IMR-90 (cell line): ENCODE measurements around the gene VPS33A. TPM values are rescaled to one million over a fixed set of nuclear protein-coding genes. Genes with fewer than 3 reads are reported as not detected.

ENCODE experiments used
- ATAC-seq: fragments of 200-7000 bp; cut with Tn5 transposase; 2 replicates; pipeline ENCODE4 v1.9.1; 2020; ENCODE audit warnings: low read depth, mild to moderate bottlenecking, moderate library complexity
- BruUV-seq: library from RNA; stranded (reverse); fragments of 400-500 nt; replicated peaks from 2 replicates; lab custom pipeline; 2021; lab: Mats Ljungman, UMichigan
- CTCF ChIA-PET: fragments of 300-600 bp; formaldehyde crosslinking; extraction: SDS; loops from one replicate; lab custom pipeline; 2021; ENCODE audit warnings: antibody characterized with exemption; lab: Yijun Ruan, JAX
- POLR2A ChIA-PET: fragments of 300-600 bp; sonication (Branson Sonifier 250); formaldehyde crosslinking; loops from one replicate; lab custom pipeline; 2022; ENCODE audit warnings: antibody characterized with exemption; ENCODE audit not compliant: unreplicated experiment; lab: Charles Lee
- DNase-seq: peaks from one replicate; pipeline ENCODE4 v3.0.0; 2013
- H2AFZ ChIP-seq: replicated peaks from 2 replicates; pipeline ENCODE3; 2013; ENCODE audit warnings: low read length, mild to moderate bottlenecking; ENCODE audit not compliant: poor library complexity
- H2AK5ac ChIP-seq: 2 replicates; pipeline ENCODE4 v1.6.1; 2013; ENCODE audit warnings: low read depth, low read length, inconsistent platforms
- H2AK9ac ChIP-seq: replicated peaks from 2 replicates; pipeline ENCODE3; 2013; ENCODE audit warnings: mild to moderate bottlenecking, low read depth, low read length, moderate library complexity; ENCODE audit not compliant: poor library complexity
- H2BK120ac ChIP-seq: 2 replicates; pipeline ENCODE4 v1.6.1; 2013; ENCODE audit warnings: low read depth, low read length, inconsistent platforms
- H2BK15ac ChIP-seq: 3 replicates; pipeline ENCODE4 v1.6.1; 2013; ENCODE audit warnings: low read depth, low read length, inconsistent platforms
- H2BK20ac ChIP-seq: 2 replicates; pipeline ENCODE4 v1.6.1; 2013; ENCODE audit warnings: low read depth, mild to moderate bottlenecking, inconsistent platforms, low read length, moderate library complexity
- H2BK5ac ChIP-seq: 2 replicates; pipeline ENCODE4 v1.6.1; 2013; ENCODE audit warnings: mild to moderate bottlenecking, low read depth, low read length, inconsistent platforms; ENCODE audit not compliant: poor library complexity, severe bottlenecking
- H3K14ac ChIP-seq: replicated peaks from 2 replicates; pipeline ENCODE4 v1.6.1; 2013; ENCODE audit warnings: low read depth, low read length, inconsistent platforms
- H3K18ac ChIP-seq: 2 replicates; pipeline ENCODE4 v1.6.1; 2013; ENCODE audit warnings: low read depth, low read length, control low read depth
- H3K23ac ChIP-seq: 2 replicates; pipeline ENCODE4 v1.6.1; 2013; ENCODE audit warnings: low read depth, low read length, inconsistent platforms
- H3K27ac ChIP-seq: 2 replicates; pipeline ENCODE4 v1.5.1; 2013; ENCODE audit warnings: mild to moderate bottlenecking, control low read depth, low read length; ENCODE audit not compliant: insufficient read depth
- H3K27me3 ChIP-seq: 2 replicates; pipeline ENCODE4 v1.6.1; 2013; ENCODE audit warnings: low read length; ENCODE audit not compliant: control insufficient read depth, insufficient read depth
- H3K36me3 ChIP-seq: 2 replicates; pipeline ENCODE4 v1.6.1; 2013; ENCODE audit warnings: low read length, mixed read lengths; ENCODE audit not compliant: control insufficient read depth, insufficient read depth
- H3K4ac ChIP-seq: 2 replicates; pipeline ENCODE4 v1.6.1; 2013; ENCODE audit warnings: low read depth, low read length, inconsistent platforms
- H3K4me1 ChIP-seq: 2 replicates; pipeline ENCODE4 v1.6.1; 2013; ENCODE audit warnings: low read length, mixed read lengths; ENCODE audit not compliant: control insufficient read depth, insufficient read depth
- H3K4me2 ChIP-seq: 2 replicates; pipeline ENCODE4 v1.6.1; 2013; ENCODE audit warnings: low read depth, mild to moderate bottlenecking, control low read depth, low read length, moderate library complexity
- H3K4me3 ChIP-seq: 2 replicates; pipeline ENCODE4 v1.5.1; 2013; ENCODE audit warnings: low read depth, mild to moderate bottlenecking, control low read depth, low read length, moderate library complexity; ENCODE audit not compliant: insufficient read depth
- H3K56ac ChIP-seq: 2 replicates; pipeline ENCODE4 v1.6.1; 2013; ENCODE audit warnings: low read length, inconsistent platforms; ENCODE audit not compliant: insufficient read depth; ENCODE audit errors: extremely low read depth
- H3K79me1 ChIP-seq, 2 experiments: 2 replicates each; pipeline ENCODE4 v1.6.1; 2013; ENCODE audit warnings: low read length in 2 of 2, inconsistent platforms in 1 of 2, low read depth in 1 of 2
- H3K9ac ChIP-seq: 2 replicates; pipeline ENCODE4 v1.6.1; 2013; ENCODE audit warnings: low read depth, low read length, control low read depth
- H3K9me1 ChIP-seq: 2 replicates; pipeline ENCODE4 v1.6.1; 2013; ENCODE audit warnings: low read length, inconsistent platforms; ENCODE audit not compliant: insufficient read depth
- H3K9me3 ChIP-seq: 2 replicates; pipeline ENCODE4 v1.6.1; 2013; ENCODE audit warnings: low read length; ENCODE audit not compliant: control insufficient read depth, insufficient read depth
- H4K20me1 ChIP-seq: 2 replicates; pipeline ENCODE4 v1.6.1; 2013; ENCODE audit warnings: low read length, inconsistent platforms; ENCODE audit not compliant: insufficient read depth
- H4K5ac ChIP-seq: 2 replicates; pipeline ENCODE4 v1.6.1; 2013; ENCODE audit warnings: mild to moderate bottlenecking, low read depth, low read length, control low read depth
- H4K8ac ChIP-seq, 2 experiments: 2 replicates each; pipeline ENCODE4 v1.6.1; 2013; ENCODE audit warnings: low read depth in 2 of 2, low read length in 2 of 2, control low read depth in 1 of 2, inconsistent platforms in 1 of 2
- H4K91ac ChIP-seq: 2 replicates; pipeline ENCODE4 v1.6.1; 2013; ENCODE audit warnings: low read depth, low read length, inconsistent platforms; ENCODE audit not compliant: insufficient read depth
- BHLHE40 ChIP-seq: fragments of 150-350 bp; IDR thresholded peaks from 2 replicates; pipeline ENCODE4 v1.6.1; 2016; ENCODE audit warnings: mild to moderate bottlenecking, low read depth, low read length
- CEBPB ChIP-seq: IDR thresholded peaks from 2 replicates; pipeline ENCODE4 v1.6.1; 2012; ENCODE audit warnings: low read depth, low read length, improper control_type of control experiment
- CHD1 ChIP-seq: IDR thresholded peaks from 2 replicates; pipeline ENCODE4 v1.6.1; 2012; ENCODE audit warnings: low read depth, low read length, improper control_type of control experiment
- FOS ChIP-seq: fragments of 150-350 bp; IDR thresholded peaks from 2 replicates; pipeline ENCODE4 v1.6.1; 2016; ENCODE audit warnings: low read depth, low read length
- MAZ ChIP-seq: IDR thresholded peaks from 2 replicates; pipeline ENCODE4 v1.6.1; 2012; ENCODE audit warnings: low read depth, mild to moderate bottlenecking, low read length, improper control_type of control experiment, moderate library complexity, borderline replicate concordance
- MXI1 ChIP-seq: IDR thresholded peaks from 2 replicates; pipeline ENCODE4 v1.6.1; 2012; ENCODE audit warnings: low read depth, mild to moderate bottlenecking, low read length, moderate library complexity, borderline replicate concordance
- POLR2A ChIP-seq: IDR thresholded peaks from 2 replicates; pipeline ENCODE4 v1.6.1; 2012; ENCODE audit warnings: mild to moderate bottlenecking, low read depth, low read length
- RCOR1 ChIP-seq: IDR thresholded peaks from 2 replicates; pipeline ENCODE4 v1.6.1; 2012; ENCODE audit warnings: mild to moderate bottlenecking, low read length, improper control_type of control experiment; ENCODE audit not compliant: insufficient replicate concordance
- RFX5 ChIP-seq: IDR thresholded peaks from 2 replicates; pipeline ENCODE4 v1.8.0; 2012; ENCODE audit warnings: low read depth, mild to moderate bottlenecking, low read length, moderate library complexity
- SMC3 ChIP-seq: fragments of 150-350 bp; IDR thresholded peaks from 2 replicates; pipeline ENCODE4 v1.6.1; 2016; ENCODE audit warnings: low read depth, mild to moderate bottlenecking, antibody characterized with exemption, low read length, moderate library complexity
- WGBS, 2 experiments: methylation state at CpG; one replicate each; pipeline versions ENCODE4 v1.1.5 to v1.1.7; 2013; ENCODE audit warnings: missing lambda C conversion rate in 2 of 2; ENCODE audit not compliant: insufficient read length in 1 of 2; ENCODE audit errors: extremely low coverage in 2 of 2; 5-methylcytosine and 5-hydroxymethylcytosine counted together
- dilution Hi-C: fragments of 300-500 bp; cut with HindIII; formaldehyde crosslinking; loops from one replicate; pipeline ENCODE4 v1.14.3; 2018; ENCODE audit warnings: low sequenced_read_pairs; ENCODE audit not compliant: unreplicated experiment
- in situ Hi-C: fragments of 300-500 bp; cut with MboI; formaldehyde crosslinking; loops from 3 replicates; pipeline ENCODE4 v1.14.3; 2019; ENCODE audit warnings: low sequenced_read_pairs, inconsistent platforms, mixed read lengths
- intact Hi-C: fragments of 100-400 bp; cut with micrococcal nuclease; formaldehyde crosslinking; loops from 2 replicates; pipeline ENCODE4 v1.10.0; 2022
- polyA plus RNA-seq, 3 experiments: library from polyadenylated mRNA; depleted of rRNA; stranded (reverse); fragments of >200 nt; gene quantifications; 2 replicates each; pipeline ENCODE4 v1.2.3, GENCODE V29; 2012; ENCODE audit warnings: low replicate concordance in 1 of 3
- total RNA-seq: library from RNA; depleted of rRNA; stranded (reverse); fragments of >200 nt; gene quantifications from 2 replicates; pipeline ENCODE4 v1.2.3, GENCODE V29; 2012
- TF ChIP-seq, protein P1 (sequence below): fragments of 150-350 bp; IDR thresholded peaks from 2 replicates; pipeline ENCODE4 v1.6.1; 2017; ENCODE audit warnings: mild to moderate bottlenecking, antibody characterized with exemption, low read length, low read depth
- TF ChIP-seq, protein P2 (sequence below): fragments of 150-350 bp; IDR thresholded peaks from 2 replicates; pipeline ENCODE4 v1.6.1; 2016; ENCODE audit warnings: low read depth, mild to moderate bottlenecking, low read length, moderate library complexity, borderline replicate concordance

The VPS33A gene
- total and polyA plus RNA-seq, 2 of the 4 experiments (the other 2 are of a cell fraction): 14.0 to 20.3 TPM

DNA sequence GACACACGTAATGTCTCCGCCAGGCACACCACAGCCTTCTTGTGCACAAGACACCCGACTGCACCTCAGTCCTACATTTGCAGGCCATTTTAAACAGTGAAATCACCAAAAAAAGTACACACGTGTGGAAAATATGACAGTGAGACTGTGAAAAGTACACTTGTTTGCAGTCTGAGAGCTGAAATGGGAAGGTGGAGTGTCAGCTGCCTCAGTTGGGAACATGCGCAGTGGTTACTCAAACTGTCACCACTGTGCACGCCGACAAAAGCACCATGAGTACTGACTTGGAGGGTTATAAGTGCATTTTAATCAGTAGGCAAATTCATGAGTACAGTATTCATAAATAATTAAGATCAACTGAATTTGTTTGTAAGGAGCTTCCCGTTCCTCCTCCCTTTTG lies 15.8 kb downstream of the VPS33A start:
- Histone ChIP-seq H3K9me3 (no peaks in the 10 kb centered on the region), H2AK5ac (no peak overlapping the region), H2BK5ac (no peak overlapping the region)

More for the DNA sequence above, 15.8 kb downstream of the VPS33A start:
- Histone ChIP-seq H4K91ac (no peak overlapping the region), H3K27me3 (no peaks in the 10 kb centered on the region), H2BK15ac (no peak overlapping the region), H4K5ac (no peak overlapping the region), H3K4ac (no peak overlapping the region), H3K4me3 (no peak overlapping the region), H2AFZ (no peak overlapping the region), H4K8ac (no peak overlapping the region), H3K9ac (no peak overlapping the region), H3K23ac (no peak overlapping the region), H3K18ac (no peak overlapping the region), H2BK120ac (no peak overlapping the region), H3K56ac (no peak overlapping the region), H2BK20ac (no peak overlapping the region), H2AK9ac (no peak overlapping the region), H3K27ac (no peak overlapping the region), H3K79me1 (peaks cover 0 to 3% of the 10 kb centered on the region in 2 experiments; a peak in 3 of 4 replicates), H3K4me1 (no peaks in the 10 kb centered on the region), H3K4me2 (no peak overlapping the region), H3K9me1 (peaks cover 5% of the 10 kb centered on the region; the same call in 1 of the 2 replicates), H3K14ac (no peak overlapping the region), H4K20me1 (no peaks in the 10 kb centered on the region), H3K36me3 (peaks cover 19% of the 10 kb centered on the region)
- TF ChIP-seq CHD1 (no peak), RCOR1 (no peak), MAZ (no peak), RFX5 (no peak), POLR2A (no peak), CEBPB (no peak), MXI1 (no peak), FOS (no peak), BHLHE40 (no peak), SMC3 (no peak)
- TF ChIP-seq, protein P1, sequence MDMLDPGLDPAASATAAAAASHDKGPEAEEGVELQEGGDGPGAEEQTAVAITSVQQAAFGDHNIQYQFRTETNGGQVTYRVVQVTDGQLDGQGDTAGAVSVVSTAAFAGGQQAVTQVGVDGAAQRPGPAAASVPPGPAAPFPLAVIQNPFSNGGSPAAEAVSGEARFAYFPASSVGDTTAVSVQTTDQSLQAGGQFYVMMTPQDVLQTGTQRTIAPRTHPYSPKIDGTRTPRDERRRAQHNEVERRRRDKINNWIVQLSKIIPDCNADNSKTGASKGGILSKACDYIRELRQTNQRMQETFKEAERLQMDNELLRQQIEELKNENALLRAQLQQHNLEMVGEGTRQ: no peak
- TF ChIP-seq, protein P2, sequence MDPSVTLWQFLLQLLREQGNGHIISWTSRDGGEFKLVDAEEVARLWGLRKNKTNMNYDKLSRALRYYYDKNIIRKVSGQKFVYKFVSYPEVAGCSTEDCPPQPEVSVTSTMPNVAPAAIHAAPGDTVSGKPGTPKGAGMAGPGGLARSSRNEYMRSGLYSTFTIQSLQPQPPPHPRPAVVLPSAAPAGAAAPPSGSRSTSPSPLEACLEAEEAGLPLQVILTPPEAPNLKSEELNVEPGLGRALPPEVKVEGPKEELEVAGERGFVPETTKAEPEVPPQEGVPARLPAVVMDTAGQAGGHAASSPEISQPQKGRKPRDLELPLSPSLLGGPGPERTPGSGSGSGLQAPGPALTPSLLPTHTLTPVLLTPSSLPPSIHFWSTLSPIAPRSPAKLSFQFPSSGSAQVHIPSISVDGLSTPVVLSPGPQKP: no peak
- ChIA-PET POLR2A (no interaction called here), CTCF (no interaction called here)
- intact Hi-C loops (no loop called here), in situ Hi-C loops (no loop called here), dilution Hi-C loops (no loop called here)
- DNase-seq: no peak
- WGBS, 2 experiments: 100% methylated on average over 1 of the region's 8 CpGs; no CpG with 5 or more reads in 1 of the 2 experiments
- no peak for ATAC-seq
- no TSS peak for BruUV-seq
